Stimulated activated CD8-positive, alpha-beta memory T cell treated with anti-CD3 and anti-CD28 coated beads, Interleukin-7, amount 100 ng/mL, for 48 hours (primary cell): ENCODE data around the gene CPPED1.

Source experiments
- DNase-seq, 2 donors: peaks; one replicate each; pipeline ENCODE4 v3.0.0-alpha.2; 2020; ENCODE audit warnings: low read depth in 1 of 2; ENCODE audit errors: extremely low read depth in 1 of 2

The CPPED1 gene

GRCh38 chr16:12653820-12654392 is 149.8 kb downstream of the CPPED1 start:
- DNase-seq = no peak

GRCh38 chr16:12652924-12653323 is 150.8 kb downstream of the CPPED1 start:
- no peak for DNase-seq

GRCh38 chr16:12651765-12652512 is 151.7 kb downstream of the CPPED1 start:
- no peak for DNase-seq

- no peak for DNase-seq
These were observed 154.3 kb downstream of the CPPED1 start for GRCh38 chr16:12649356-12649755.

- DNase-seq = no peak
These were observed 157.0 kb downstream of the CPPED1 start for GRCh38 chr16:12646490-12647274.

- no peak for DNase-seq
These were observed 157.6 kb downstream of the CPPED1 start for GRCh38 chr16:12646098-12646489.

GRCh38 chr16:12643034-12643455 is 160.6 kb downstream of the CPPED1 start:
- DNase-seq = no peak

GRCh38 chr16:12639044-12639443 is 164.6 kb downstream of the CPPED1 start:
- no peak for DNase-seq

GRCh38 chr16:12637002-12637401 is 166.7 kb downstream of the CPPED1 start:
- no peak for DNase-seq

- no peak for DNase-seq
These were observed 174.4 kb downstream of the CPPED1 start for GRCh38 chr16:12629271-12629670.

GRCh38 chr16:12628536-12628935 is 175.2 kb downstream of the CPPED1 start:
- DNase-seq = no peak

GRCh38 chr16:12627394-12627793 is 176.3 kb downstream of the CPPED1 start:
- DNase-seq = no peak

GRCh38 chr16:12626411-12626810 is 177.3 kb downstream of the CPPED1 start:
- DNase-seq = no peak

- no peak for DNase-seq
These were observed 178.0 kb downstream of the CPPED1 start for GRCh38 chr16:12625716-12626115.

- DNase-seq = no peak
These were observed 178.6 kb downstream of the CPPED1 start for GRCh38 chr16:12625068-12625467.

- DNase-seq = no peak
These were observed 183.5 kb downstream of the CPPED1 start for GRCh38 chr16:12620150-12620549.

GRCh38 chr16:12618515-12618914 is 185.2 kb downstream of the CPPED1 start:
- DNase-seq = no peak

GRCh38 chr16:12617401-12617819 is 186.3 kb downstream of the CPPED1 start:
- DNase-seq = peak in 1 of 2 donors; percentile 51

- DNase-seq = no peak
These were observed 188.9 kb downstream of the CPPED1 start for GRCh38 chr16:12614662-12615278.

GRCh38 chr16:12613992-12614661 is 189.6 kb downstream of the CPPED1 start:
- DNase-seq = no peak
